ENCODE results near the gene RNASEH2B.

The RNASEH2B gene

GRCh38 chr13:50941146-50941545 lies 31.6 kb downstream of the RNASEH2B start:
- DNase-seq (ENCODE audit: low read depth): no peak

GRCh38 chr13:50942630-50943311 lies 33.2 kb downstream of the RNASEH2B start:
- no peak for DNase-seq (ENCODE audit: low read depth)

- no peak for DNase-seq (ENCODE audit: low read depth)
Observed at GRCh38 chr13:50945669-50946068, 36.1 kb downstream of the RNASEH2B start.

GRCh38 chr13:50948601-50949000 lies 39.0 kb downstream of the RNASEH2B start:
- DNase-seq (ENCODE audit: low read depth): no peak

GRCh38 chr13:50950849-50951248 lies 41.3 kb downstream of the RNASEH2B start:
- no peak for DNase-seq (ENCODE audit: low read depth)

- DNase-seq (ENCODE audit: low read depth): no peak
Observed at GRCh38 chr13:50951366-50951765, 41.8 kb downstream of the RNASEH2B start.

GRCh38 chr13:50955241-50955640 lies 45.6 kb downstream of the RNASEH2B start:
- no peak for DNase-seq (ENCODE audit: low read depth)

- no peak for DNase-seq (ENCODE audit: low read depth)
Observed at GRCh38 chr13:50955798-50956197, 46.2 kb downstream of the RNASEH2B start.

GRCh38 chr13:50957620-50958019 lies 48.0 kb downstream of the RNASEH2B start:
- DNase-seq (ENCODE audit: low read depth): no peak

- no peak for DNase-seq (ENCODE audit: low read depth)
Observed at GRCh38 chr13:50969691-50970090, 60.1 kb downstream of the RNASEH2B start.

- DNase-seq (ENCODE audit: low read depth): no peak
Observed at GRCh38 chr13:50970956-50971355, 61.4 kb downstream of the RNASEH2B start.

GRCh38 chr13:50974268-50974667 lies 64.7 kb downstream of the RNASEH2B start:
- no peak for DNase-seq (ENCODE audit: low read depth)

- no peak for DNase-seq (ENCODE audit: low read depth)
Observed at GRCh38 chr13:50979187-50979586, 69.6 kb downstream of the RNASEH2B start.

GRCh38 chr13:50981686-50982085 lies 72.1 kb downstream of the RNASEH2B start:
- no peak for DNase-seq (ENCODE audit: low read depth)

- DNase-seq (ENCODE audit: low read depth): no peak
Observed at GRCh38 chr13:50989476-50989875, 79.9 kb downstream of the RNASEH2B start.

GRCh38 chr13:50990065-50990817 lies 80.7 kb downstream of the RNASEH2B start:
- no peak for DNase-seq (ENCODE audit: low read depth)

- DNase-seq (ENCODE audit: low read depth): no peak
Observed at GRCh38 chr13:50990818-50991506, 81.4 kb downstream of the RNASEH2B start.

GRCh38 chr13:50991579-50992521 lies 82.3 kb downstream of the RNASEH2B start:
- DNase-seq (ENCODE audit: low read depth): no peak

- DNase-seq (ENCODE audit: low read depth): no peak
Observed at GRCh38 chr13:50993371-50993770, 83.8 kb downstream of the RNASEH2B start.

GRCh38 chr13:50993934-50994333 lies 84.3 kb downstream of the RNASEH2B start:
- DNase-seq (ENCODE audit: low read depth): no peak

GRCh38 chr13:50994651-50995050 lies 85.1 kb downstream of the RNASEH2B start:
- no peak for DNase-seq (ENCODE audit: low read depth)

- no peak for DNase-seq (ENCODE audit: low read depth)
Observed at GRCh38 chr13:50995854-50996253, 86.3 kb downstream of the RNASEH2B start.
